ENCODE results near the gene PECR. TPM values are rescaled to one million over a fixed set of nuclear protein-coding genes. Genes with fewer than 3 reads are reported as not detected.

The PECR gene
- total and polyA plus RNA-seq, 9 donors: 7.0 to 15.0 (median 11.5) TPM

Other genes with a start within 250 kb of the PECR start
- gene MREG, start 68.3 kb downstream of the PECR start, total RNA-seq: 1 to 10 TPM; 1.5 to 5.4 (median 2.2) TPM
- gene MREG, start 68.3 kb downstream of the PECR start, polyA plus RNA-seq: 1 to 10 TPM in 1 of 2 donors, under 1 TPM in 1; 0.85 to 1.8 TPM
- under 1 TPM; 0.25 to 0.79 (median 0.37) TPM for gene TMEM169, start 110 bp upstream of the PECR start, total RNA-seq
- under 1 TPM; 0.24 to 0.65 TPM for gene TMEM169, start 110 bp upstream of the PECR start, polyA plus RNA-seq
- gene XRCC5, start 27.5 kb upstream of the PECR start, total RNA-seq: 100 to 1,000 TPM; 109 to 223 (median 206) TPM
- gene XRCC5, start 27.5 kb upstream of the PECR start, polyA plus RNA-seq: 100 to 1,000 TPM; 110 to 216 TPM